ENCODE data around the gene NRBF2.

GRCh38 chr10:63094405-63094804, 38.7 kb upstream of the NRBF2 start:
- TF ChIP-seq, protein P1, sequence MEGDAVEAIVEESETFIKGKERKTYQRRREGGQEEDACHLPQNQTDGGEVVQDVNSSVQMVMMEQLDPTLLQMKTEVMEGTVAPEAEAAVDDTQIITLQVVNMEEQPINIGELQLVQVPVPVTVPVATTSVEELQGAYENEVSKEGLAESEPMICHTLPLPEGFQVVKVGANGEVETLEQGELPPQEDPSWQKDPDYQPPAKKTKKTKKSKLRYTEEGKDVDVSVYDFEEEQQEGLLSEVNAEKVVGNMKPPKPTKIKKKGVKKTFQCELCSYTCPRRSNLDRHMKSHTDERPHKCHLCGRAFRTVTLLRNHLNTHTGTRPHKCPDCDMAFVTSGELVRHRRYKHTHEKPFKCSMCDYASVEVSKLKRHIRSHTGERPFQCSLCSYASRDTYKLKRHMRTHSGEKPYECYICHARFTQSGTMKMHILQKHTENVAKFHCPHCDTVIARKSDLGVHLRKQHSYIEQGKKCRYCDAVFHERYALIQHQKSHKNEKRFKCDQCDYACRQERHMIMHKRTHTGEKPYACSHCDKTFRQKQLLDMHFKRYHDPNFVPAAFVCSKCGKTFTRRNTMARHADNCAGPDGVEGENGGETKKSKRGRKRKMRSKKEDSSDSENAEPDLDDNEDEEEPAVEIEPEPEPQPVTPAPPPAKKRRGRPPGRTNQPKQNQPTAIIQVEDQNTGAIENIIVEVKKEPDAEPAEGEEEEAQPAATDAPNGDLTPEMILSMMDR (IDR thresholded peaks at IDR 0.05; ENCODE audit: low read depth, low read length, poor library complexity, severe bottlenecking): no peak
- no peak for TF ChIP-seq EZH2phosphoT487 (IDR thresholded peaks at IDR 0.05; ENCODE audit: borderline replicate concordance, low read length)

Measured in DOHH2 (cell line).